GM06990 (cell line): Measurements from ENCODE around the gene NAA60.
A peak's percentile ranks its signal among the peaks of the same experiment; 100 is the strongest.
"Not testable (repeated sequence)": the region's sequence is repeated elsewhere in the genome, so short reads cannot be mapped to it uniquely, and the experiment has no call there.

ENCODE experiments used
- DNase-seq: peaks from one replicate; pipeline ENCODE4 v3.0.0-alpha.2; 2011; ENCODE audit not compliant: insufficient read length; ENCODE audit errors: extremely low read depth
- H3K27me3 ChIP-seq: replicated peaks from 2 replicates; pipeline ENCODE4 v1.6.0; 2011; ENCODE audit warnings: low read length; ENCODE audit not compliant: control insufficient read depth, insufficient read depth
- H3K36me3 ChIP-seq: 2 replicates; pipeline ENCODE4 v1.5.1; 2011; ENCODE audit warnings: low read length; ENCODE audit not compliant: control insufficient read depth, insufficient read depth
- H3K4me3 ChIP-seq: replicated peaks from 2 replicates; pipeline ENCODE4 v1.5.1; 2011; ENCODE audit warnings: low read depth, mild to moderate bottlenecking, control low read depth, low read length
- CTCF ChIP-seq: IDR thresholded peaks from 2 replicates; pipeline ENCODE4 v1.5.1; 2011; ENCODE audit warnings: low read length, control low read depth, mild to moderate bottlenecking, inconsistent platforms; ENCODE audit not compliant: insufficient read depth, poor library complexity, severe bottlenecking

NAA60 gene

GRCh38 chr16:3494386-3494973 lies 51.0 kb downstream of the NAA60 start:
- no peak overlapping the region for H3K4me3 ChIP-seq
- no peak for TF ChIP-seq CTCF
- no peaks in the 10 kb centered on the region for H3K27me3 ChIP-seq

GRCh38 chr16:3495176-3495575 lies 51.7 kb downstream of the NAA60 start, which contains the start of gene C16orf90:
C16orf90 (minus strand) TSS chr16:3495489; CDS start chr16:3495421, 68 bp downstream.
- Histone ChIP-seq H3K27me3 (no peaks in the 10 kb centered on the region), H3K4me3 (no peak within 1 kb of the TSS), H3K36me3 (no peaks in the 10 kb centered on the region)
- DNase-seq, result no peak
- TF ChIP-seq CTCF, result no peak

More at GRCh38 chr16:3494386-3494973, 51.0 kb downstream of the NAA60 start:
- DNase-seq, result no peak
- no peaks in the 10 kb centered on the region for H3K36me3 ChIP-seq

- Histone ChIP-seq H3K27me3 (no peaks in the 10 kb centered on the region), H3K4me3 (no peak overlapping the region), H3K36me3 (no peaks in the 10 kb centered on the region)
- no peak for TF ChIP-seq CTCF
- no peak for DNase-seq
Measured at GRCh38 chr16:3496386-3496785, 52.9 kb downstream of the NAA60 start.

GRCh38 chr16:3497771-3498170 lies 54.3 kb downstream of the NAA60 start:
- H3K27me3 ChIP-seq, result no peaks in the 10 kb centered on the region
- H3K36me3 ChIP-seq, result no peaks in the 10 kb centered on the region
- H3K4me3 ChIP-seq, result no peak overlapping the region
- no peak for TF ChIP-seq CTCF
- no peak for DNase-seq

- no peak for TF ChIP-seq CTCF
- no peaks in the 10 kb centered on the region for H3K27me3 ChIP-seq
- no peaks in the 10 kb centered on the region for H3K36me3 ChIP-seq
- no peak for DNase-seq
- H3K4me3 ChIP-seq, result no peak overlapping the region
Measured at GRCh38 chr16:3498988-3499387, 55.5 kb downstream of the NAA60 start.

- H3K4me3 ChIP-seq, result peak overlapping the region; percentile 82
Measured at GRCh38 chr16:3501412-3501761, 57.9 kb downstream of the NAA60 start.

More at GRCh38 chr16:3501412-3501761, 57.9 kb downstream of the NAA60 start:
- DNase-seq, H3K36me3 ChIP-seq, H3K27me3 ChIP-seq: not testable (repeated sequence)
